HG03139 (cell line): ENCODE measurements around the gene GSDME.
A peak's percentile ranks its signal among the peaks of the same experiment; 100 is the strongest.

Source experiments
- ATAC-seq: cut with Tn5 transposase; IDR thresholded peaks from one replicate; pipeline ENCODE4 v1.9.1; 2021; ENCODE audit not compliant: unreplicated experiment

Gene GSDME

DNA sequence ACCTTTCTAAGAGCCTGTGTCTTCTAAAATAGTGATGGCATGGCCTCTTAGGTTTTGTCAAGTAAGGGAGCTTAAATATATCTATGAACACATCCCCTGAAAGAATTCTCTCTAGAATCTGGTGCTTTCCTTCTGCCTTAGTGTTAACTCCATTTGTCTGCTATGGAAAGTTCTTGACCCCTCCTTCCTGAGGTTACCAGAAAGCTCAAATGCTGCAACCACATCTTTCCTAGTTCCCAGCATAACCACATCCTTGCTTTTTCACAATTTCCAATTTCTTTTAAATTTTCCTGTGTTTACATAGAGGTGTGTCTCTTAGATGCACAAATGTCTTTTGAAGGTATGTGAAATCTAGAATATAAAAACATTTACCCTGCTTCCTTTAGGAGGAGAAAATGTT lies 16.4 kb upstream of the GSDME start:
- no peak for ATAC-seq

DNA sequence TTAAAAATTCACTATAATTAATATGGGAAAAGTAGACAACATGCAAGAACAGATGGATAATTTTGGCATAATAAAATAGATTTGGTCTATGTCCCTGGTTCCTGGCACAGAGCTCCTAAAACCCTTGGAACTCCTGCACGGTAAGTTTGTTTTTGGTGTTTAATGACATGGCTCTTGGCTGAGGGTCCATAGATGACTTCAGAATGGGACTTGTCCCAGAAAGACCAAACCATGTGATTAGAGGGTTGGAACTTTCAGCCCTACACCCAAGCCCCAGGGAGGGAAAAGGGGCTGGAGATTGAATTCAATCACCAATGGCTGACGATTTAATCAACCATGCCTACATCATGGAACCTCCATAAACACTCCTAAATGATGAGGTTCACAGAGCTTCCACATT lies 12.6 kb upstream of the GSDME start:
- ATAC-seq = no peak

DNA sequence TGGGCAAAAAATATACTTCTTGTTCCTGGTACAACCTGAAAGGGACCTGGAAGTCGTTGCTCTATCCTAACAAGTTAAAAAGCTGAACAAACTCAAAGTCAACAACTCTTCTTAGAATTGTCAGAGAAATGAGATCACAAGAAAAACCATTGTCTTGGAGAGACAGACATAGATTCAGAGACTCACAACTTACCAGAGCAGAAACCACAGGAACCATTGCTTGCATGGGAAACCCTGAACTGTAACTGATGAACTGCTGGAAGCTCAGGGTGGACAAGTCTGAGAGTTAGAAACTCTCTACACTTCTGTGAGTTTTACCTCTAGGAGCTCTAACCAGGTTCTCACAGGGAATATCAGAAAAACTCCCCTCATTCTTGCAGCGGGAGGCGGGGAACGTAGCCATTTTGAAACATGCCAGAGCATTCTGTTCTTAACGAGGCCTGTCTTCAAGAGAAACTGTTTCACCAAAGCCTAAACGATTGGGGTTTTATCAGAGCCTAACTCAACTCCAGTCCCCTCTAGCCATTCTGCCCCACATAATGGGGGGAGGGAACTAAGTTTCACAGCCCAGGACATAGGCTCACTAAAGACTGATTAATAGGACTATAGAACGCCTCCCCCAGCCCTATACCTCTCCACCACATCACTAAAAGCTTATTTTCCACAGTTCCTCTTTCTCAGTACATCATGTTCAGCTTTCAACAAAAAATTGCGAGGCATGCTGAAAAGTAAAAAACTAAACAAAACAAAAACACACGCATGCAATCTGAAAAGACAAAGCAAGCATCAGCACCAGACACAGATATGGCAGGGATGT lies 12.0 kb upstream of the GSDME start:
- no peak for ATAC-seq

- ATAC-seq = no peak
Observed at GRCh38 chr7:24767878-24768569, 10.8 kb upstream of the GSDME start.

GRCh38 chr7:24764972-24765744 lies 7.9 kb upstream of the GSDME start:
- no peak for ATAC-seq

DNA sequence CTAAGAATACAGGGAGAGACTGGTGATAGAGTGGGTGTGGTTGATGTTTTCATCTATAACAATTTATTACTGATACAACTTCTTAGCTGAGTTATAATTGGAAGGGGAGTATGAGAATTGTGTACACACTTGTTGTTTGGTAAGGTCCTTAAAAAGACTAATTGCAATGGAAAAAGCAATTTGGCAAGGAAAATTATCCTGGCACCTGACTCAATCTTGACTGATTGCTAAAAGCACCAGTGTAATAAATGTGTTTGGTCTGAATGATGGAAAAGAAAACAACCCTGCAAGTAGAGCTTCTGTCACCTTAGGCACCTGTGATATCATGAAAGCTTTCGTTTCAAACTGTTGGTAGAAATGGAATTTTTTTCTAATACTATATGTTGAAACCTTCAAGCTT lies 6.7 kb upstream of the GSDME start:
- no peak for ATAC-seq

GRCh38 chr7:24763303-24763901 lies 6.1 kb upstream of the GSDME start:
- ATAC-seq = no peak

DNA sequence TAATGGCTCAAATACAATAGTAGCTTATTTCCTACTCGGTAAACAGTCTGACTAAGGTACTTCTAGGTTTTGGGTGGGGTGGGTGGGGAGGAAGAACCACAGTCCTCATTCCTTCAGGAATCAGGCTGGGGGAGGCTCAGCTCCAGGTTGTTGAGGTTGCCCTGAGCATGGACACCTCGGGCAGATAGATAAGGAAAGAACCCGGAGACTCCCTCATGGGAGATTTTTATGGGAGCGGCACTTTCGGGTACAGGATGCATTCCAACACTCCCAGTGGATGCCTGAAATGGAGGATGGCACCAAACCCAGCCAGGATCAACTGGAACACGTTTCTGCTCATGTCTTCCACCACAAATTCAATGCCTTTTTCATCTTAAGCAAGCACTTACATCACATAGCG lies 5.5 kb upstream of the GSDME start:
- no peak for ATAC-seq

DNA sequence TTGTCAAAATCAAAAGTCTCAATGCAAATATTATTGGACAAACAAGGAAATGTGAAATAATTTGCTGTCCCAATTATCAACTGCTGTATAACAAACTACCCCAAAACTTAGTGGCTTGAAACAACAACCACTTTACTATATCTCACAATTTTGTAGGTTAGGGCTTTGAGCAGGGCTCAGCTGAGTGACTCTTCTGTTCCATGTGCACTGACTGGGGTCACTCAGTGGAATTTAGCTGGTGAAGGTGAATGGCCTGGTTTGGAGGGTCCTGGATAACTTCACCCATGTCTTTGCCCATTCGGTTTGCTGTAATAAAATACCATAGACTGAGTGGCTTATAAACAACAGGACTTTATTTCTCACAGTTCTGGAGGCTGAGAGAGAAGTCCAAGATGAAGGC lies 3.7 kb upstream of the GSDME start:
- no peak for ATAC-seq

DNA sequence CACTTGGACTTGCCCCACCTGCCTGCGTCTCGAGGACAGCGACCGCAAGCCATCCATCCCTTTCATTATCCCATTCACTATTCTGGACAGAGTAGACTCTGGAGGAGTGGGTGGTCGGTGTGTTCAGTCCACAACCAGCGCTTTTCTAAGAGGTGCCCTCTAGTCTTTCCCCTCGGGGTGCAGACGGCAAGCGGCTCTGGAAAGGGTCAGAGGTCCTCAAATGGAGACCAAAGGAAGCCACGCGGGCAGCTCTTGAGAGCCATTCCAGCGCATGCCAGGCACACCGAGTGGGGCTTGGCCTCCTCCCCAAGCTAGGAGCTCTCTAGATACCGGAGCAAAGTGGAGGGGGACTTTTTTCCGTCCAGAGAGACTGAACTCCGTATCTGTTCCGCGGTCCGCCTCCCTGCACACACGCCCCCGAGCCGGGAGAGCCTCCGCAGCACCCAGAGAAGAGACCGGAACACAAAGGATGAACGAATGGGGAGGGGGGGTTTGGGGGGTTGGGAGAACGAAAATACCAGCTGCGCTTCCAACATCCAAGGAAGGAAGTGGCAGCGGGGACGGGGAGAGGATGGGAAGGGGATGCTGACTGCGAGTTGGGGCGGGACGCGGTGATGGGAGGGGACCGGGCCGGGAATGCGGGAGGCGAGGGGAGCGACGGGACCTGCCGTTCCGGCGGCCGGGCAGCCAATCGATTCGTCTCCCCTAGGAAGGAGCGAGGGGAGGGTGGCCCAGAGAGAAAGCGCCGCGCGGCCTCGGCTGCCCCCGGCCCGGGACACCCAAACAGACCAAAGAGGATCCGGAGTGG lies 515 bp downstream of the GSDME start:
- ATAC-seq = no peak

DNA sequence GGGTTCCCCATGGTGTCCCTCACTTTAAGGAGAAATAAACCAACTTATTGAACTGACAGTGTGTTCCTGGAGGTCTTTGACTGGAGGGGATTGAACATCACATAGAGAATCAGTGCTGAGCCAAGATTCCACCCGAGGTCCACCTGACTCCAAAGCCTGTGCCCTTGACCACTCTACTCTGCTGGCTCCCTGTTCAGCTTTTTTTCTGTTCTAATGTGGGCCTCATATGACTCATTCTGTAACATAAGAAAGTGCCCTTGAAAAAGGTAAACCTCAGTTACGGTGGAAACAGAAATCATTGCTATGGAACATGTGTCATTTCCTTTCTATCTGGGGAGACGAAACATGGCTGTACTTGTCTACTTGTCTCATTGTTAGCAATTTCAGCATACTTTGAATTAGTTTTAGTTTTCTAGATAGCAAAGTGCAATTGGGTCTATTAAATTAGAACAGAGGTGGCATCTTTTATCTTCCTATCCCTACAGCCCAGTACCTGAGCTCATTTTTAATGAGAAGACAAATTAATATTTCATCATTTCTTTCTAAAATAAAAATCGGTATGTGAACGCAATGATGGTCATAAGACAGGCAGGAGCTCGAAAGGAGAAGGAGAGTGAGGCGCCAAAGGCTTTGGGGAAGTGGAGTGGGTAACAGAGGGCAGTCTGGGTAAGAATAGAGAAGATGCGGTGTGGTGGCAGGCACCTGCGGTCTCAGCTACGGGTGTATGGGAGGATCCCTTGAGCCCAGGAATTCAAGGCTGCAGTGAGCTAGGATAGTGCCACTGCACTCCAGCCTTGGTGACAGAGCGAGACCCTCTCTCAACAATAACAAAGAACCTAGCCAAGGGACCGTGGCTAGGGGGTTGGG lies 1.5 kb downstream of the GSDME start:
- ATAC-seq = peak; percentile 64

DNA sequence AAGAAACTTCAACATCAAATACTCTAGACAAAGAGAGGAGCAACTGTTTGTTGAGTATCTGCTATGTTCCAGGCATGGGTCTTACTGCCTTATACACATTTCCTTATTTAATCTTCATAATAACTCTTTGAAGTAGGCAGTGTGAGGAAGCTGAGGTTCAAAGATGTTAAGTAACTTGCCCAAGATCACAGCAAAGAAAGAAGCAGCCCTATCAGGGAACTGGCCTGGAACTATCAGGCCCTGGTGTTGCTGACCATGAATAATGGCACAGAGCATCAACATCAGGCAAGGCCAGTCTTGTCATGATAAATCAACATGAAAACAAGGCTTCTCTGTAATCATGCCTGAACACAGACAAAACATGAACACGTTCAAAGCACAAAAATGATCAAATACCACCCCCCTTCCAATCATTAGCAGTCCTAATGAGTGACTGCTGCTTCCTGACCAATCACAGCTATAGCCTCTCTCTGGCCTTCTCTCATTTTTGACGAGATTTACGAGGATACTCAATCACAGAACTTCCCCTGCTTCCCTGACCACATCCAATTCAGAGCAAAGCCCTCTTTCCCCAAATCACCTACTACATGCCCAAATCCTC lies 2.3 kb downstream of the GSDME start:
- no peak for ATAC-seq

DNA sequence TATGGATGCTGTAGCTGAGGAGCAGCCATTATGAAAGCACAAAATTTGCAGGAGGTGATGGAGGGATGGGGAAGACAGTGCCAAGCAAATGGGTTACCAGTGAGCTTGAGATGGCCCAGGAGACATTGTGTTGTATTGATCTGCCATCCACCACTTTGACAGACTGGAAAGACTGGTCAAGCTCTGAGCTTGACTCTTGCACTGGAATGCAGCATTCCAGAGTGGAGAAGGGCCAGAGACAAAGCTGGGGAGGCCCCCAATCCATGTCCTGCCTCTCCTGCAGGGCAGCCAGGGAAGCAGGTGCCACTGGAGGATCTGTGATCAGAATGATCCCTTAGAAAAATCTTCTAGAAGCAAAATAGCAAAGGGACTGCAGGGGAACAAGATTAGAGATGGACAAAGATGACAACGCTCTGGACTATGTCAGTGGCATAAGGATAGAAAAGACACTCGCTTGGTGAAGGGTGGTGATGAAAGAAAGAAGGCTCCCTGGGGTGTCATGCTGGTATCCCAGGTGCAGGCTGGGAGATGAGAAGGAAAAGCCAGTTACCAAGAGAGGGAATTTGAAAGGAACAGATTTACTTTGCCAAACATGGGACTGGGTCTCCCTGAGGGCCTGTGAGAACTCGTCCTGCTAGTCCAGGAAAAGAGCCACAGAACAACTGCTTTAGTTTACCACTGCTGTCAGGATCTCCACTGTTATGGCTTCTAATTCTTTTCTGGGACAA lies 5.0 kb downstream of the GSDME start:
- no peak for ATAC-seq

GRCh38 chr7:24751484-24751883 lies 5.8 kb downstream of the GSDME start:
- ATAC-seq = no peak

DNA sequence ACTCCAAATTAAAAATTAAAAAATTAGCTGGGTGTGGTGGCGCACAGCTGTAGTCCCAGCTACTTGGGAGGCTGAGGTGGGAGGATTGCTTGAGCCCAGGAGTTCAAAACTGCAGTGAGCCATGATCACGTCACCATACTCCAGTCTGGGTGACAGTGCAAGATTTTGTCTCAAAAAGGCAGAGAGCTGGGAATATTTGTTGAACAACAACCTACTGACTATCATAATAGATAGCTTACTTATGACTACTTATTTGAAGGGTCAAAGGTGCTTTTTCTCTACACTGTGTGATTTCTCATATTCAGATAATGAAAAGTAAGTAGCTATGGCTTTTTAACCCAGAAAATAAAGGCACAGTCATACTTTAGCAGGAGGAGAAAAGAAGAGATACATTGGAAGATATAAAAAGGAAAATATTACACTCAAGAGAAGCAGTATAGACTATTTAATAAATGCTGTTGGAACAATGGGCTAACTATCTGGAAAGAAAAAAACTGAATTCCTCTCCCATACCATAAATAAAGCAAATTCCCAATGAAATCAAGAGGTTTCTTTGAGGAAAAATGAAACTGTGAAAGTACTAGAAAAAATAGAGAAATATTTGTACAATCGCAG lies 6.7 kb downstream of the GSDME start:
- ATAC-seq = no peak

DNA sequence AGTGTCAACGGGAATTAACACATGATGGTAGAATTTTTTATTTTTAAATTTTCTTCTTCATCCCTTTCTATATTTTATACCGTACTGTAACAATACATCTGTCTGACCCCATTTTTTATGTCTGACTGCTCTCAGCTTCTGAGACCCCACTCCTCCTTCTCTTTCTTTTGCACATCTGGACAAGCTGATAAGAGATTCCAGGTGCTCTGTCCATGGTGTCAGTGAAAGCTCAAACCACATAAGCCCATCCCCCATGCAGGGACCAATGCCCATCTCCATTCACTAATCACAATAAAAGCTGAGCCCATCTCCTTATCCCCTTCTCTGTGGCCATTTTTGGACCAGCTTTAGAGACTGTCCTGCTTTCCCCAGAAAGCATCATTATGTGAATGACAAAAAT lies 8.7 kb downstream of the GSDME start:
- ATAC-seq = no peak

GRCh38 chr7:24745355-24745754 lies 11.9 kb downstream of the GSDME start:
- ATAC-seq = no peak

DNA sequence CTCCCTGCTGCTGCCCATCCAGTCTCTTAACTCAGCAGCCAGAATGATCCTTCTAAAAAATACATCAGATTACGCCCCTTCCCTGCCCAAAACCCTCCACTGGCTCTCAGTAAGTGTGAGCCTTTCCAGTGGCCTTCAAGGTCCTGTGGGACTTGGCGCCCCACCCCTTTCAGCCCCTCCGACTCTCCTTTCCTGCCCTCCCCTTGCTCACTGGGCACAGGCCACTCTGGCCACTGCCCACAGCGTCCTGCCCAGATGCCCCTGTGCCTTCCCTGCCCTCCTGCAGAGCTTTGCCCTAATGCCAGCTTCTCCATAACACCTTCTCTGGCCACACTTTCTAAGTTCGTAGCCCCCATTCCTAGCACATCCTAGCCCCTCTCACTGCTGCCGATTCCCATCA lies 13.8 kb downstream of the GSDME start:
- ATAC-seq = no peak
